ENCODE results near the gene GFRA1.

Gene GFRA1

DNA sequence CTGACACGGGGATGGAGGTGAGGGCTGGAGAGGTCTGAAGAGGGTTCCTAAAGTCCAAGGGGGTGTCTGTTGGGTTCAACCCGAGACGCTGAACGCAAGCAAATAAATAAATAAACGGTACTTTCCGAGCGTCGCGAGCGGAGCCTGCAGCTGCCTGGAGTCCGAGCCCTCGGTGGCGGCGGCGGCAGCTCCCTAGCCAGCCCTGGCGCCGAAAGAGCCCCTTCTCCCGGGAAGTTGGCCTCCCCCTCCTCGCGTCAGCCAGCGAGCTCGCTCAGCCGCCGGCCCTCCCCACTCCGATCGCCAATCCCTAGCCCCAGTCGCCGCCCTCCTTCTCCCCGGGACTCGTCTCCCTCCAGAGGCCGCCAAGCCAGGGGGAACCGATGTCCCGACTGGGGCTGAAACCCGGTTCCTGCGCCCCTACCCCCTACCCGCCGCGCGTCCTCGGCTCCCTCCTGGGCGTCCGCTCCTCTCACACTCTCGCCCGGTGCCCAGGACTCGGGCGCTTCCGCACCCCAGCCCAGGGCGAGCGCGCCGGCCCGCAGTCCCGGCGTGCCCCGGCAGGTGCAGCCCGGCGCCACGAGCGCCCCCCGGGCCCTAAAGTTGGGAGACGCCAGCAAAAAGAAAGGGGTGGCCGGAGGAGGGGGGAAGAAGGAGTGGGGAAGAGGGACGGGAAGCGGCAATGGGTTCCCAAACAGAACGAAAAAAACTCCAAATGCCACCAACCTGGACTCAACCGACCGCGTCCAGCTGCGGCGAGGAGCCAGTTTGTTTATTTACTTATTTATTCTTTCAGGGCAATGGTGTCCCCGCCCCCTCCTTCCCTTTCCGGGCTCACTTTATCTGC lies at the start of gene GFRA1:
Gene GFRA1 (minus strand): TSS at position 767 of the 844 bp plus-strand sequence. CDS start 1,177 bp downstream, outside the sequence.
- no peak for DNase-seq

DNA sequence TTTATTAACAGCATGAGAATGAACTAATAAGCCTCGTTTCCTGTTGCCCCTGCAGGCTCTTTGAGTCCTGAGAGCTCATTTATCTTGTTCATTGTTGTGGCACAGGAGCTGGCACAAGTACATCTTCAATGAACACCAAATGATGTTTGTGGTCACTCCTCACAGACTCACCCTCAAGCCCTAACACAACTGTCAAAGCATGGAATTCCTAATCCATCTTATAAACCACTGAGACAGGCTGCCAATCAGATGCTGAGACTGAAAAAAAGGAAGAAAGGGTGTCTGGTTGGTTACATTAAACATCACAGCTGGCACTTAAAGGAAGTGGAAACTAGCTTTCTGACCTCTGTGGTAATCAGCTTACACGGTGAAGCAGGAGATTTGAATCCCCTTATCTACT lies 43.5 kb upstream of the GFRA1 start:
- no peak for DNase-seq

DNA sequence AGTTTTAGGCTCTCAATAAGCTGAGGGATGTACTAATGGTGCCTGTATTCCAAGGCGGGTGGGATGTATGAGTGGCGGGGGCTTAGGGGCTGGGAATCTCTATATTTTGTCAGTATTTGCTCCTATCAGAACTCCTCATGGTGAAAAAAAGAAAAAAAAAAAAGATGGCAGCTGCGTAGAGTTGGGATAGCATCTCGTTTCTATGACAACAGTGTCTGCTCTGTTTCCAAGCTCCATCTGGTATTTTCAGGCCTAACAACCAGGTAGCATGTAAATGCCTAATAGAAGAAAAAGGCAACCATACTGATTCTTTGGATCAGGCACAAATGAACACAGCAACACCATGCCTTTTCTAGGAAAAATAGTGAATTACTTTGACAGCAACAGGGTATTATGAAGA lies 39.5 kb upstream of the GFRA1 start:
- DNase-seq, result no peak

DNA sequence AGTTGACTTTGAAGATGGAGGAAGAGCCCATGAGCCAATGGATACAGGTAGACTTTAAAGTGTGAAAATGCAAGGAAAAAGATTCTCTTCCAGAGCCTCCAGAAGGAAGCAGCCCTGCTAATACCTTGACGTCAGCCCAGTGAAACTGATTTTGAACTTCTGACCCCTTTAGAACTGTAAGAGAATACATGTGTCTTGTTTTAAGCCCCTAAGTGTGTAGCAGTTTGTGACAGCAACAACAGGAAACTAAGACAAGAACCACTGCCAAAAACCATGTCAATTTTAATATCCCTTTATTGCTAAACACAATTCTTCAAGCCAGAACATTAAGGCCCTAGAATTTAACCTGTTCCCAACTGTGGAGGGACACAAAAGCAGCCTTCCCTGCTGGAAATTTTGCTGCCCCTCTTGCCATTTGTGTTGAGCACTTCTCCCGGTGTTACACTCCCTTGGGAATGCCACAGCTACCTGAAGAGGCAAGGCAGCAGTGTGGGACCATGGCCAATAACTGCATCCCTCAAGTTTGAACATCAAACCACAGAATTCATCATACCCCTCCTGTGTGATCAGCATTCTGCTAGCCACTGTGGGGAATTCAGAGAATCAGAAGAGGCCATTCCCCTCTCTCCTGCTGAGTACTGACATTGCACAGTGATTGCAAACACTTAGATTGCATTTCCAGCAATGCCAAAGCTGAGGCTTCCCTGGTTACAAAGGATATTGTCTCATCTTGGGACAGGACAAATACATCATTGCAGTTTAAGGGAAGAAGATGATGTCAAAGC lies 38.9 kb upstream of the GFRA1 start:
- no peak for DNase-seq

- no peak for DNase-seq
Measured at GRCh38 chr10:116311016-116311415, 38.0 kb upstream of the GFRA1 start.

- no peak for DNase-seq
Measured at GRCh38 chr10:116307455-116307854, 34.4 kb upstream of the GFRA1 start.

GRCh38 chr10:116306847-116307246 lies 33.8 kb upstream of the GFRA1 start:
- no peak for DNase-seq

DNA sequence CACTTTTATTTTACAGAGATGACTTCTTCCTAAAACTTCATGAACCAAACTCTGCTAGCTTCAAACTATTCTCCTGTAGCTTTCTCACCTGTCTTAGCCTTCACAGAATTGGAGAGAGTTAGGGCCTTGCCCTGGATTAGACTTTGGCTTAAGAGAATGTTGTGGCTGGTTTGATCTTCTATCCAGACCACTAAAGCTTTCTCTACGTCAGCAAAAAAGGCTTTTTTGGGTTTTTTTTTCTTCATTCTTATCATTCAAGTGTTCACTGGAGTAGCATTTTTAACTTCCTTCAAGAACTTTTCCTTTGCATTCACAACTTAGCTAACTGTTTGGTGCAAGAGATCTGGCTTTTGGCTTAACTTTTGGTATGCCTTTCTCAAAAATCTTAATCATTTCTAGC lies 31.9 kb upstream of the GFRA1 start:
- DNase-seq, result no peak

GRCh38 chr10:116300542-116300941 lies 27.5 kb upstream of the GFRA1 start:
- no peak for DNase-seq

GRCh38 chr10:116298586-116298985 lies 25.6 kb upstream of the GFRA1 start:
- no peak for DNase-seq

- no peak for DNase-seq
Measured at GRCh38 chr10:116296291-116296721, 23.3 kb upstream of the GFRA1 start.

DNA sequence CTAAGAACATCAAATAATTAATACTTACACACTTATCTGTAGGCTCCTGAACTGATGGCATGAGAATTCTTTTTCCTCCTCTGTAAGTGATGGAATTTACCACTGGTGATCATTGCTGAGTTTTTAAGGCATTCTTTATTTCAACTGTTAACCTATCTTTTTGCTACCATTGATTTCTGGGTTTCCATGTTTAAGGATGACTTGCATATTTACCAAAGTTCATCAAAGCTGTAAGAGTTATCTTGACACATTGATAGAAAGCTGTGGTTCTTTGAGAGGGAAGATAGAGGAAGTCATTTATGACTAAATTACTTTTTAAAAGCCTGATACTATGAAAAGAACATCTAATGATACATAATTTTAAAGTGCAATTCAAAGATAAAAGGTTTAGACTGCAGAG lies 19.5 kb upstream of the GFRA1 start:
- DNase-seq, result no peak

DNA sequence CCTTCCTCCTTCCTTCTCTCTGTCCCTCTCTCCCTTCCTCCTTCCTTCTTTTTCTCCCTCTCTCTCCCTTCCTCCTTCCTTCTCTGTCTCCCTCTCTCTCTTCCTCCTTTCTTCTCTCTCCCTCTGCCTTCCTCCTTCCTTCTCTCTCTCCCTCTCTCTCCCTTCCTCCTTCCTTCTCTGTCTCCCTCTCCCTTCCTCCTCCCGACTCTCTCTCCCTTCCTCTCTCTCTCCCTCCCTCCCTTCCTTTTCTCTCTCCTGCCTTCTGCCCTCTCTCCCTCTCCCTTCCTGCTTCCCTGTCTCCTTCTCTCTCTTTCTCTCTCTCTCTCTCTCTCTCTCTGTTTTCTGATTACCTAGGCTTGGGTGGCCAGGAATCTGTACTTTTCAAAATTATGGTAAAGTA lies 16.6 kb upstream of the GFRA1 start:
- DNase-seq, result no peak

DNA sequence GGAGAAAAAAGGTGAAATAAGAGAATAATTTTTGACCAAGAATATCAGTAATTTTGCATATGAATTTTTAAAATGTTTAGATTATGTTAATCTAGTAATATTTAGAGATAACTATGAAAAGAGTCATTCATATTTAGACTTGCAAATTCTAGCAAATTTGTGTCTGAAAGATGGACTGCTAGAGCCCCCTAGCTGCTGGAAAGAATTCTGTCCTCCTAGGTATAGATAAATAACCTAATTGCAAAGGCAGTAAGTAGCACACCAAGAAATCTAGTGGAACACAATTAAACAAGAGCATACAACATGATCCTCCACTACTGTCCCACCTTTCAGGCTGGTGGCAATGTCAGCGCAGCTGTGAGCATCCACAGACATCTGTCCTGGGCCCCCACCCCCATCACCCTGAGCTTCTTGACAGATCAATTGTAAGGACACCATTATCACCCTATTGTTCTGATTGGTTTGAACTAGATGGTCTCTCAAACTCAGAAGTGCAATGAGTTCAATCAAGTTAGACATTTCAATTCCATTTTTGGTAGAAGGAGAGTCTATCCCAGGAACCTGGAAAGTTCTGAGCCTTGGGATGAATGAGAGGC lies 15.0 kb upstream of the GFRA1 start:
- no peak for DNase-seq

DNA sequence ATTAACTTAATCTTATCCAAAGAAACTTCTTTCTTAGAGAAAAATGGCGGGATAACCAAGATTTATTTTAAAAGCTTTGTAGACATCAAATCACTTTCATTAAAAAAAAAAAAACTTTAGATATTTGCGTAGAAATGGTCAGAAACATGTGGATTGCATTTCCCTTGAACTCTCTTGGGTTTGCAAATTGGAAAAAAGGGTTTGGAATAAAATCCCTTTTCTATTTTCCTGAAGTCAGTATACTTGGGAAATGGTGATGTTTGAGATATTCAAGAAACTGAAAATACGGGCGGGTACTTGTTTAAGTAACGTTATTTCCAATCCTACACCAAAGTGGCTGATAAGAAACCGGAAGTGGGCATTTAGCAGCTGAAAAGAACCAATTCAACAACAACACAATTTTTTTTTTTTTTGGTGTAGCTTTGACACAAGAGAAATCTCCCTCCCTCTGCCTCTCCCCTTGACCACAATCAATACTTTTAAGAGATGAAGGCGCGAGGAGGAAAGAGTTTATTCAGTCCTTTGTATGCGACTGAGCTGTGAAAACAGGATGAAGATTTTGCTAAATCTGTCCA lies 13.7 kb upstream of the GFRA1 start:
- no peak for DNase-seq

GRCh38 chr10:116281775-116282174 lies 8.8 kb upstream of the GFRA1 start:
- no peak for DNase-seq

- DNase-seq, result no peak
Measured at GRCh38 chr10:116278846-116279245, 5.8 kb upstream of the GFRA1 start.

GRCh38 chr10:116276981-116277380 lies 4.0 kb upstream of the GFRA1 start:
- no peak for DNase-seq

GRCh38 chr10:116274064-116274904 lies 1.3 kb upstream of the GFRA1 start:
- DNase-seq, result no peak

GRCh38 chr10:116271593-116272439 lies 1.2 kb downstream of the GFRA1 start:
- no peak for DNase-seq
